SJCRH30 (cell line): ENCODE measurements around the gene COL5A1. TPM values are rescaled to one million over a fixed set of nuclear protein-coding genes. Genes with fewer than 3 reads are reported as not detected.

Experiments used
- DNase-seq, 2 experiments: peaks; one replicate each; pipeline ENCODE4 v3.0.0-alpha.2; 2015 to 2020
- H3K27ac ChIP-seq: fragments of 250-450 bp; sonication (Bioruptor Pico); 2 replicates; pipeline ENCODE4 v1.5.1; 2020; ENCODE audit warnings: mild to moderate bottlenecking, moderate library complexity
- H3K27me3 ChIP-seq: fragments of 250-450 bp; sonication (Bioruptor Pico); 2 replicates; pipeline ENCODE4 v1.5.1; 2020; ENCODE audit warnings: mild to moderate bottlenecking, moderate library complexity
- H3K36me3 ChIP-seq: fragments of 250-450 bp; sonication (Bioruptor Pico); 2 replicates; pipeline ENCODE4 v1.5.1; 2020; ENCODE audit warnings: mild to moderate bottlenecking, moderate library complexity
- H3K4me1 ChIP-seq: fragments of 250-450 bp; sonication (Bioruptor Pico); 2 replicates; pipeline ENCODE4 v1.5.1; 2020; ENCODE audit warnings: mild to moderate bottlenecking, moderate library complexity
- H3K4me3 ChIP-seq: fragments of 250-450 bp; sonication (Bioruptor Pico); 2 replicates; pipeline ENCODE4 v1.5.1; 2020; ENCODE audit warnings: mild to moderate bottlenecking, moderate library complexity
- H3K9me3 ChIP-seq: fragments of 250-450 bp; sonication (Bioruptor Pico); replicated peaks from 2 replicates; pipeline ENCODE4 v1.5.1; 2020; ENCODE audit warnings: mild to moderate bottlenecking, moderate library complexity
- total RNA-seq: library from RNA; depleted of rRNA; stranded (reverse); fragments of >200 nt; shearing (Covaris generic); gene quantifications from 2 replicates; pipeline ENCODE4 v1.2.3, GENCODE V29; 2014

The COL5A1 gene
- total RNA-seq, 1 experiment from 2014 or later, result 32.1 TPM

- Histone ChIP-seq H3K4me3 (no peak overlapping the region), H3K9me3 (no peaks in the 10 kb centered on the region), H3K27ac (peak overlapping the region; percentile 27), H3K27me3 (no peaks in the 10 kb centered on the region), H3K36me3 (no peaks in the 10 kb centered on the region), H3K4me1 (peaks cover 36% of the 10 kb centered on the region)
- peak; percentile 89 to 93 for DNase-seq
Measured at GRCh38 chr9:134626571-134627416, 14.8 kb upstream of the COL5A1 start.

GRCh38 chr9:134627417-134628353, 13.9 kb upstream of the COL5A1 start:
- Histone ChIP-seq H3K27me3 (no peaks in the 10 kb centered on the region), H3K4me3 (no peak overlapping the region), H3K36me3 (no peaks in the 10 kb centered on the region), H3K9me3 (no peaks in the 10 kb centered on the region), H3K27ac (peak overlapping the region; percentile 27; the same call in 1 of the 2 replicates), H3K4me1 (peaks cover 36% of the 10 kb centered on the region)
- peak; percentile 78 to 80 for DNase-seq

GRCh38 chr9:134628354-134628736, 13.3 kb upstream of the COL5A1 start:
- Histone ChIP-seq H3K27me3 (no peaks in the 10 kb centered on the region), H3K9me3 (no peaks in the 10 kb centered on the region), H3K27ac (no peak overlapping the region), H3K4me3 (no peak overlapping the region), H3K36me3 (no peaks in the 10 kb centered on the region), H3K4me1 (peaks cover 36% of the 10 kb centered on the region)
- DNase-seq, result no peak

- Histone ChIP-seq H3K27me3 (no peaks in the 10 kb centered on the region), H3K36me3 (no peaks in the 10 kb centered on the region), H3K4me1 (peaks cover 36% of the 10 kb centered on the region), H3K9me3 (no peaks in the 10 kb centered on the region), H3K27ac (no peak overlapping the region), H3K4me3 (no peak overlapping the region)
- DNase-seq, result peak in 1 of 2 experiments; percentile 3
Measured at GRCh38 chr9:134629061-134629585, 12.5 kb upstream of the COL5A1 start.

- DNase-seq, result peak in 1 of 2 experiments; percentile 1
- peaks cover 36% of the 10 kb centered on the region for H3K4me1 ChIP-seq
- H3K36me3 ChIP-seq, result no peaks in the 10 kb centered on the region
- H3K4me3 ChIP-seq, result no peak overlapping the region
- H3K9me3 ChIP-seq, result no peaks in the 10 kb centered on the region
- no peak overlapping the region for H3K27ac ChIP-seq
- H3K27me3 ChIP-seq, result no peaks in the 10 kb centered on the region
Measured at GRCh38 chr9:134629586-134630392, 11.8 kb upstream of the COL5A1 start.

- H3K4me3 ChIP-seq, result no peak overlapping the region
- H3K27ac ChIP-seq, result no peak overlapping the region
- H3K36me3 ChIP-seq, result no peaks in the 10 kb centered on the region
- H3K4me1 ChIP-seq, result peaks cover 33% of the 10 kb centered on the region
- H3K27me3 ChIP-seq, result no peaks in the 10 kb centered on the region
- DNase-seq, result peak in 1 of 2 experiments; percentile 0
- no peaks in the 10 kb centered on the region for H3K9me3 ChIP-seq
Measured at GRCh38 chr9:134630393-134630790, 11.2 kb upstream of the COL5A1 start.

GRCh38 chr9:134630861-134631260, 10.7 kb upstream of the COL5A1 start:
- H3K4me1 ChIP-seq, result peaks cover 30% of the 10 kb centered on the region
- no peaks in the 10 kb centered on the region for H3K27me3 ChIP-seq
- H3K27ac ChIP-seq, result no peak overlapping the region
- peak in 1 of 2 experiments; percentile 1 for DNase-seq
- no peak overlapping the region for H3K4me3 ChIP-seq
- H3K9me3 ChIP-seq, result no peaks in the 10 kb centered on the region
- H3K36me3 ChIP-seq, result no peaks in the 10 kb centered on the region

GRCh38 chr9:134631881-134632280, 9.7 kb upstream of the COL5A1 start:
- Histone ChIP-seq H3K9me3 (no peaks in the 10 kb centered on the region), H3K27me3 (no peaks in the 10 kb centered on the region), H3K4me1 (peaks cover 21% of the 10 kb centered on the region), H3K27ac (no peak overlapping the region), H3K36me3 (no peaks in the 10 kb centered on the region), H3K4me3 (no peak overlapping the region)
- DNase-seq, result peak in 1 of 2 experiments; percentile 1

- Histone ChIP-seq H3K27ac (no peak overlapping the region), H3K4me3 (no peak overlapping the region), H3K27me3 (no peaks in the 10 kb centered on the region), H3K36me3 (no peaks in the 10 kb centered on the region), H3K9me3 (no peaks in the 10 kb centered on the region), H3K4me1 (peaks cover 21% of the 10 kb centered on the region)
- DNase-seq, result peak in 1 of 2 experiments; percentile 3
Measured at GRCh38 chr9:134632329-134632728, 9.3 kb upstream of the COL5A1 start.

GRCh38 chr9:134633362-134634142, 8.1 kb upstream of the COL5A1 start:
- Histone ChIP-seq H3K27me3 (no peaks in the 10 kb centered on the region), H3K36me3 (no peaks in the 10 kb centered on the region), H3K27ac (no peak overlapping the region), H3K4me3 (no peak overlapping the region), H3K9me3 (no peaks in the 10 kb centered on the region), H3K4me1 (peaks cover 21% of the 10 kb centered on the region)
- DNase-seq, result no peak

- Histone ChIP-seq H3K4me3 (no peak overlapping the region), H3K27ac (no peak overlapping the region), H3K4me1 (peaks cover 18% of the 10 kb centered on the region), H3K9me3 (no peaks in the 10 kb centered on the region), H3K36me3 (no peaks in the 10 kb centered on the region), H3K27me3 (no peaks in the 10 kb centered on the region)
- peak in 1 of 2 experiments; percentile 2 for DNase-seq
Measured at GRCh38 chr9:134634176-134634575, 7.4 kb upstream of the COL5A1 start.

- no peak overlapping the region for H3K27ac ChIP-seq
- no peaks in the 10 kb centered on the region for H3K36me3 ChIP-seq
- DNase-seq, result no peak
- H3K9me3 ChIP-seq, result no peaks in the 10 kb centered on the region
- H3K4me3 ChIP-seq, result no peak overlapping the region
- H3K27me3 ChIP-seq, result no peaks in the 10 kb centered on the region
- peaks cover 21% of the 10 kb centered on the region for H3K4me1 ChIP-seq
Measured at GRCh38 chr9:134634667-134635230, 6.9 kb upstream of the COL5A1 start.

GRCh38 chr9:134635351-134636148, 6.1 kb upstream of the COL5A1 start:
- Histone ChIP-seq H3K36me3 (no peaks in the 10 kb centered on the region), H3K4me1 (peaks cover 29% of the 10 kb centered on the region), H3K27me3 (no peaks in the 10 kb centered on the region), H3K4me3 (no peak overlapping the region), H3K27ac (no peak overlapping the region), H3K9me3 (no peaks in the 10 kb centered on the region)
- DNase-seq, result no peak
